MCF 10A (cell line): ENCODE results near the gene TRPV2. TPM values are rescaled to one million over a fixed set of nuclear protein-coding genes. Genes with fewer than 3 reads are reported as not detected.
A peak's percentile ranks its signal among the peaks of the same experiment; 100 is the strongest.

Source experiments
- BruUV-seq: library from RNA; stranded (reverse); fragments of 400-500 nt; replicated peaks from 2 replicates; lab custom pipeline; 2021; lab: Mats Ljungman, UMichigan
- CTCF ChIA-PET: fragments of 300-600 bp; sonication (Branson Sonifier 250); formaldehyde crosslinking; extraction: SDS; loops from one replicate; lab custom pipeline; 2021; ENCODE audit warnings: antibody characterized with exemption, inconsistent platforms; lab: Yijun Ruan, JAX
- POLR2A ChIA-PET: fragments of 300-600, 350-650 bp; sonication (Branson Sonifier 250); formaldehyde crosslinking; extraction: SDS; loops from one replicate; lab custom pipeline; 2020; ENCODE audit warnings: antibody characterized with exemption, inconsistent platforms; lab: Yijun Ruan, JAX
- DNase-seq: peaks from one replicate; pipeline ENCODE4 v3.0.0-alpha.2; 2018; ENCODE audit not compliant: unreplicated experiment
- H3K27ac Mint-ChIP-seq: one replicate; pipeline ENCODE4 v1.8.0; 2022; ENCODE audit warnings: mild to moderate bottlenecking, low read depth, mixed read lengths; ENCODE audit not compliant: unreplicated experiment
- H3K27me3 Mint-ChIP-seq: one replicate; pipeline ENCODE4 v1.8.0; 2022; ENCODE audit warnings: mixed read lengths; ENCODE audit not compliant: insufficient read depth, unreplicated experiment
- H3K36me3 Mint-ChIP-seq: one replicate; pipeline ENCODE4 v1.8.0; 2022; ENCODE audit warnings: mild to moderate bottlenecking, moderate library complexity, mixed read lengths; ENCODE audit not compliant: insufficient read depth, unreplicated experiment
- H3K4me1 Mint-ChIP-seq: one replicate; pipeline ENCODE4 v1.8.0; 2022; ENCODE audit warnings: mixed read lengths; ENCODE audit not compliant: insufficient read depth, unreplicated experiment
- H3K4me3 Mint-ChIP-seq: one replicate; pipeline ENCODE4 v1.8.0; 2022; ENCODE audit warnings: mild to moderate bottlenecking, moderate library complexity, mixed read lengths; ENCODE audit not compliant: unreplicated experiment
- H3K9me3 Mint-ChIP-seq: one replicate; pipeline ENCODE4 v1.8.0; 2022; ENCODE audit warnings: mixed read lengths; ENCODE audit not compliant: unreplicated experiment
- CTCF ChIP-seq: fragments of 200-600 bp; IDR thresholded peaks from one replicate; pipeline ENCODE4 v1.8.0; 2022; ENCODE audit warnings: antibody characterized with exemption, mild to moderate bottlenecking; ENCODE audit not compliant: unreplicated experiment
- intact Hi-C: fragments of 100-400 bp; cut with micrococcal nuclease; formaldehyde crosslinking; loops from 2 replicates; pipeline ENCODE4 v1.14.1; 2022
- total RNA-seq: library from RNA; stranded (reverse); gene quantifications from 2 replicates; pipeline ENCODE4 v1.2.3, GENCODE V29; 2022

The TRPV2 gene
- total RNA-seq, 1 experiment from 2014 or later, result not detected

- no peaks in the 10 kb centered on the region for H3K27me3 Mint-ChIP-seq
- no peak overlapping the region for H3K4me3 Mint-ChIP-seq
- no peaks in the 10 kb centered on the region for H3K9me3 Mint-ChIP-seq
- intact Hi-C loops, result no loop called here
- no peak for DNase-seq
- no peak for TF ChIP-seq CTCF
- CTCF ChIA-PET, result interaction anchor here (0.6 kb wide), 1 partner anchor 71 kb away, joined by 3 read pairs; no protein-coding TSS in a partner anchor
- H3K27ac Mint-ChIP-seq, result no peak overlapping the region
- peaks cover 30% of the 10 kb centered on the region for H3K36me3 Mint-ChIP-seq
- BruUV-seq, result no TSS peak
- POLR2A ChIA-PET, result no interaction called here
- H3K4me1 Mint-ChIP-seq, result peaks cover 7% of the 10 kb centered on the region
Measured at GRCh38 chr17:16456742-16457316, 41.5 kb downstream of the TRPV2 start.

- no peak overlapping the region for H3K27ac Mint-ChIP-seq
- BruUV-seq, result no TSS peak
- H3K36me3 Mint-ChIP-seq, result peaks cover 19% of the 10 kb centered on the region
- no peak for TF ChIP-seq CTCF
- peaks cover 7% of the 10 kb centered on the region for H3K4me1 Mint-ChIP-seq
- ChIA-PET POLR2A (interaction anchor here (1.8 kb wide), 1 partner anchor 21 kb away, joined by 4 read pairs; no protein-coding TSS in a partner anchor), CTCF (interaction anchor here (0.6 to 1.4 kb wide), 2 partner anchors 64 to 1470 kb away, joined by 3 read pairs; no protein-coding TSS in a partner anchor)
- intact Hi-C loops, result no loop called here
- H3K4me3 Mint-ChIP-seq, result no peak overlapping the region
- no peaks in the 10 kb centered on the region for H3K9me3 Mint-ChIP-seq
- H3K27me3 Mint-ChIP-seq, result no peaks in the 10 kb centered on the region
- DNase-seq, result no peak
Measured at GRCh38 chr17:16459271-16459670, 43.9 kb downstream of the TRPV2 start.

DNA sequence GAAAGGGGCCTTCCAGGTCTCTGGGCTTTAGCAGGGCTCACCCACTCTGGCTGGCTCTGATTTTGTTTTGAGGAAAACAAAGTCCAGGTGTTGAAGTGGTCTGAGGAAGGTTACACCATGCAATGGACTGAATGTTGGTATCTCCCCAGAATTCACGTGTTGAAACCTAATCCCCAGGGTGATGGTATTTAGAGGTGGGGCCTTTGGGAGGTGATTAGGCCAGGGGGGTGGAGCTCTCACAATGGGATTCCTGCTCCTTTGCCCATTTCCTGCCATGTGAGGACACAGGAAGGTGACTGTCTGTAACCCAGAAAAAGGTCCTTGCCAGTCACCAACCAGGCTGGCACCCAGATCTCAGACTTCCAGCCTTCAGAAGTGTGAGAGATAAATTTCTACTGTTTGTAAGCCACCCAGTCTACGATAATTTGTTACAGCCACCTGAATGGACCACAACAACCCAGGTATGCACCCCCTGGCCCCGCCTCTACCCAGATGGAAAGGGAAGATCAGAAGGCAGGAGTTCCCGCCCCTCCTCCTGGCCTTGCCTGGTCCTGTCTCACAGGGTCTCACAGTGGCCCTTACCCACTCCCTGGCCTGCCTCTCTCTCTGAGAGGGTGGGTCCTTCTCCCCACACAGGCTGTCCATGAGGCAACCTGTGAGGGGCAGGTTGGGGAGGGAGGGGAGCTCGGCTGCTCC lies 44.6 kb downstream of the TRPV2 start:
- Mint-ChIP-seq H3K27ac (no peak overlapping the region), H3K36me3 (peaks cover 19% of the 10 kb centered on the region), H3K27me3 (no peaks in the 10 kb centered on the region), H3K9me3 (no peaks in the 10 kb centered on the region), H3K4me3 (no peak overlapping the region), H3K4me1 (peaks cover 7% of the 10 kb centered on the region)
- intact Hi-C loops, result no loop called here
- no peak for TF ChIP-seq CTCF
- CTCF ChIA-PET, result interaction anchor here (0.6 to 1.4 kb wide), 2 partner anchors 63 to 150 kb away, joined by 3 read pairs; no protein-coding TSS in a partner anchor
- POLR2A ChIA-PET, result no interaction called here
- BruUV-seq, result no TSS peak
- DNase-seq, result peak; percentile 68

- ChIA-PET CTCF (interaction anchor here (0.6 to 4.4 kb wide), 5 partner anchors 7 to 60 kb away, joined by 3 to 28 read pairs (median 5); no protein-coding TSS in a partner anchor), POLR2A (no interaction called here)
Measured at GRCh38 chr17:16460796-16461605, 45.6 kb downstream of the TRPV2 start.

More at GRCh38 chr17:16460796-16461605, 45.6 kb downstream of the TRPV2 start:
- no peak for TF ChIP-seq CTCF
- no peaks in the 10 kb centered on the region for H3K9me3 Mint-ChIP-seq
- H3K27ac Mint-ChIP-seq, result no peak overlapping the region
- H3K4me1 Mint-ChIP-seq, result peaks cover 7% of the 10 kb centered on the region
- no peak overlapping the region for H3K4me3 Mint-ChIP-seq
- intact Hi-C loops, result no loop called here
- H3K27me3 Mint-ChIP-seq, result no peaks in the 10 kb centered on the region
- H3K36me3 Mint-ChIP-seq, result peaks cover 17% of the 10 kb centered on the region
- no TSS peak for BruUV-seq
- DNase-seq, result no peak
